GM23248 (cell line): ENCODE results near the gene BFSP1. TPM values are rescaled to one million over a fixed set of nuclear protein-coding genes. Genes with fewer than 3 reads are reported as not detected.

Experiments used
- DNase-seq: peaks from one replicate; pipeline ENCODE4 v3.0.0-alpha.2; 2015
- H2AFZ ChIP-seq: fragments of 200-600 bp; sonication (generic); 2 replicates; pipeline ENCODE4 v1.6.1; 2016; ENCODE audit warnings: antibody characterized with exemption
- H3F3A ChIP-seq: fragments of 200-600 bp; sonication (generic); 2 replicates; pipeline ENCODE4 v1.6.1; 2016; ENCODE audit warnings: mild to moderate bottlenecking, antibody characterized with exemption, mixed run types; ENCODE audit not compliant: insufficient read depth
- H3K27ac ChIP-seq: fragments of 200-600 bp; sonication (generic); 2 replicates; pipeline ENCODE4 v1.5.1; 2016; ENCODE audit warnings: mild to moderate bottlenecking
- H3K27me3 ChIP-seq: fragments of 200-600 bp; sonication (generic); replicated peaks from 2 replicates; pipeline ENCODE4 v1.6.1; 2016; ENCODE audit warnings: mild to moderate bottlenecking; ENCODE audit not compliant: insufficient read depth
- H3K36me3 ChIP-seq: fragments of 200-600 bp; sonication (generic); 2 replicates; pipeline ENCODE4 v1.6.1; 2016; ENCODE audit warnings: low read depth, mild to moderate bottlenecking
- H3K4me1 ChIP-seq: fragments of 200-600 bp; sonication (generic); 2 replicates; pipeline ENCODE4 v1.6.1; 2016; ENCODE audit warnings: mild to moderate bottlenecking; ENCODE audit not compliant: insufficient read depth
- H3K4me2 ChIP-seq: fragments of 200-600 bp; sonication (generic); one replicate; pipeline ENCODE4 v1.6.1; 2016; ENCODE audit warnings: mild to moderate bottlenecking; ENCODE audit not compliant: unreplicated experiment
- H3K4me3 ChIP-seq: fragments of 200-600 bp; sonication (generic); 2 replicates; pipeline ENCODE4 v1.5.1; 2016; ENCODE audit warnings: mild to moderate bottlenecking
- H3K79me2 ChIP-seq: fragments of 200-600 bp; sonication (generic); 2 replicates; pipeline ENCODE4 v1.6.1; 2016; ENCODE audit warnings: mild to moderate bottlenecking; ENCODE audit not compliant: insufficient read depth
- H3K9ac ChIP-seq: fragments of 200-600 bp; sonication (generic); 2 replicates; pipeline ENCODE4 v1.6.1; 2016; ENCODE audit warnings: mild to moderate bottlenecking
- H3K9me2 ChIP-seq: fragments of 200-600 bp; sonication (generic); 2 replicates; pipeline ENCODE4 v1.6.1; 2016; ENCODE audit warnings: mixed run types, mild to moderate bottlenecking, moderate library complexity; ENCODE audit not compliant: insufficient read depth
- H3K9me3 ChIP-seq: fragments of 200-600 bp; sonication (generic); one replicate; pipeline ENCODE4 v1.6.1; 2017; ENCODE audit warnings: low read depth
- H4K20me1 ChIP-seq: fragments of 200-600 bp; sonication (generic); 2 replicates; pipeline ENCODE4 v1.6.0; 2016; ENCODE audit not compliant: insufficient read depth
- EZH2 ChIP-seq: fragments of 200-600 bp; sonication (generic); IDR thresholded peaks from 2 replicates; pipeline ENCODE4 v1.6.1; 2018; ENCODE audit warnings: antibody characterized with exemption, mild to moderate bottlenecking; ENCODE audit not compliant: insufficient read depth, poor library complexity, severe bottlenecking
- EZH2phosphoT487 ChIP-seq: fragments of 200-600 bp; sonication (generic); IDR thresholded peaks from 2 replicates; pipeline ENCODE4 v1.6.1; 2018; ENCODE audit warnings: antibody characterized with exemption, moderate library complexity, mild to moderate bottlenecking, low read depth; ENCODE audit not compliant: insufficient read depth
- WGBS, 2 experiments: methylation state at CpG; one replicate each; pipeline ENCODE4 v1.1.6; 2015 to 2017; ENCODE audit warnings: low lambda C conversion rate in 2 of 2, low coverage in 1 of 2; ENCODE audit errors: missing lambda C conversion rate in 2 of 2; 5-methylcytosine and 5-hydroxymethylcytosine counted together
- in situ Hi-C: fragments of 300-500 bp; cut with MboI; formaldehyde crosslinking; loops from 2 replicates; pipeline ENCODE4 v1.15.0; 2020
- polyA plus RNA-seq: library from polyadenylated mRNA; unstranded; fragments of >200 nt; fragmentation: Nextera tagmentation; extraction: Ambion mirVana; gene quantifications from 2 replicates; pipeline ENCODE4 v1.2.1, GENCODE V29; 2016
- total RNA-seq: library from RNA; depleted of rRNA; stranded (reverse); fragments of >200 nt; shearing (Covaris generic); gene quantifications from 2 replicates; pipeline ENCODE4 v1.2.3, GENCODE V29; 2014

BFSP1 gene
- total and polyA plus RNA-seq, 2 experiments from 2014 or later: 0.28 to 0.32 TPM

- H3K4me1 ChIP-seq: peaks cover 11% of the 10 kb centered on the region
- H3K9me3 ChIP-seq: no peaks in the 10 kb centered on the region
- DNase-seq: peak; percentile 77
- H3K27me3 ChIP-seq: no peaks in the 10 kb centered on the region; the same call in 1 of the 2 replicates
- H3F3A ChIP-seq: peaks cover 12% of the 10 kb centered on the region; the same call in 1 of the 2 replicates
- in situ Hi-C loops: no loop called here
- peak overlapping the region; percentile 19; the same call in 1 of the 2 replicates for H3K27ac ChIP-seq
- WGBS, 2 experiments: 22 to 31% methylated on average over 11 of the region's 11 CpGs
- peak overlapping the region; percentile 51 for H3K4me2 ChIP-seq
- no peaks in the 10 kb centered on the region for H3K9me2 ChIP-seq
- H3K9ac ChIP-seq: 0 out of 2 replicates have a peak overlapping the region, but pooled peaks have one; percentile 25
- H4K20me1 ChIP-seq: no peaks in the 10 kb centered on the region
- TF ChIP-seq EZH2 (no peak), EZH2phosphoT487 (no peak)
- no peaks in the 10 kb centered on the region for H3K36me3 ChIP-seq
- H3K4me3 ChIP-seq: no peak overlapping the region
- 0 out of 2 replicates have a peak overlapping the region, but pooled peaks have one; percentile 61 for H2AFZ ChIP-seq
- H3K79me2 ChIP-seq: no peaks in the 10 kb centered on the region
These were observed 33.2 kb downstream of the BFSP1 start for GRCh38 chr20:17497821-17498580.

- no peak for TF ChIP-seq EZH2phosphoT487
- no peak for TF ChIP-seq EZH2
- Histone ChIP-seq H4K20me1 (no peaks in the 10 kb centered on the region), H2AFZ (no peak overlapping the region), H3F3A (peaks cover 12% of the 10 kb centered on the region; the same call in 1 of the 2 replicates), H3K27me3 (no peaks in the 10 kb centered on the region; the same call in 1 of the 2 replicates), H3K79me2 (no peaks in the 10 kb centered on the region), H3K4me1 (peaks cover 11% of the 10 kb centered on the region), H3K4me3 (no peak overlapping the region), H3K27ac (no peak overlapping the region), H3K36me3 (no peaks in the 10 kb centered on the region), H3K4me2 (no peak overlapping the region), H3K9me2 (no peaks in the 10 kb centered on the region), H3K9ac (no peak overlapping the region), H3K9me3 (no peaks in the 10 kb centered on the region)
- in situ Hi-C loops: no loop called here
- no peak for DNase-seq
- WGBS, 2 experiments: 66 to 68% methylated on average over 9 of the region's 9 CpGs
These were observed 35.4 kb downstream of the BFSP1 start for GRCh38 chr20:17495826-17496225.

DNA sequence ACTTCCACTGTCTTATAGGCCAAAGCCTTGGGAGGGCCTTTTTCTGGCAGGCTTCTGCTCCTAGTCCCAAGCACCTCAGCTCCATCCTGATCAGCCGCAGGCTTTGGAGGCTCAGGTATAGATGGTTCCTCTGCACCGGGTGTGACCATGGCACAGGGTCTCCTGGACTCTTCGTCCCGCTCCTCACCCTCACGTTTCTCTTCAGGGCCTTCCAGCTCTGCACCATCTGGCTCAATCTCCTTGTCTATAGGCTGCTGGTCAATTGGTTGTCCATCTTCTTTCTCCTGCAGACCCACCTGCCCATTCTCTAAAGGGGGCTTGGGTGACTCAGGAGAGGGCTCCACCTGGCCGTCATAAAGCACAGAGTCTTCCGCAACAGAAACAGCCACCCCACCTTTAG, 37.0 kb downstream of the BFSP1 start:
- no peaks in the 10 kb centered on the region for H4K20me1 ChIP-seq
- peaks cover 12% of the 10 kb centered on the region; the same call in 1 of the 2 replicates for H3F3A ChIP-seq
- WGBS, 2 experiments: 82 to 84% methylated on average over 7 of the region's 7 CpGs
- H3K4me1 ChIP-seq: peaks cover 10% of the 10 kb centered on the region
- no peaks in the 10 kb centered on the region for H3K9me3 ChIP-seq
- H3K4me2 ChIP-seq: no peak overlapping the region
- no peaks in the 10 kb centered on the region for H3K9me2 ChIP-seq
- no peak for TF ChIP-seq EZH2
- no peak for TF ChIP-seq EZH2phosphoT487
- no peaks in the 10 kb centered on the region for H3K79me2 ChIP-seq
- no peaks in the 10 kb centered on the region for H3K36me3 ChIP-seq
- in situ Hi-C loops: no loop called here
- no peak overlapping the region for H3K4me3 ChIP-seq
- H3K27ac ChIP-seq: no peak overlapping the region
- H3K27me3 ChIP-seq: peaks cover 5% of the 10 kb centered on the region
- DNase-seq: no peak
- H2AFZ ChIP-seq: no peak overlapping the region
- no peak overlapping the region for H3K9ac ChIP-seq

DNA sequence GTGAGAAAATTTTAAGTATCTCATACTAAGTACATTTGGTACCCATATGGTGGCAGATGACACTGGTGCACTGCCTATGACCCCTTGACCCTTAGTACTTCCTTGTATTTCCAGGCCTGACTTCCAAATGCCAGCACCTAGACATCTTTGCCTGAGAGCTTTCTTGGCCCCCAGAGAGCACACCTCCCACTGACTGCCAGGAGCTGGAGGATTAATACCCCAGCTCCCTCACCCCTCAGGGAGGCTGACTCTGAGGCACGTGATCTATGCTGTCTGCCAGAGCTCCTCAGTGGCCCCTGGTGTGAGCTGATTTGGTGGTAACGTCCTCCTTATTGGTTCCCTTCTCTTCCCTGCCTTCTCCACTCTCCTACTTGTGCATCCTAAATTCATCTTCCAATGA, 38.0 kb downstream of the BFSP1 start:
- Histone ChIP-seq H3K27ac (no peak overlapping the region), H3K4me1 (peaks cover 4% of the 10 kb centered on the region; the same call in 1 of the 2 replicates), H4K20me1 (no peaks in the 10 kb centered on the region), H3K79me2 (no peaks in the 10 kb centered on the region), H3K27me3 (peaks cover 5% of the 10 kb centered on the region), H3K9ac (no peak overlapping the region), H3K36me3 (no peaks in the 10 kb centered on the region), H3K9me3 (no peaks in the 10 kb centered on the region), H3K4me3 (no peak overlapping the region), H2AFZ (no peak overlapping the region), H3F3A (0 out of 2 replicates have a peak, but pooled peaks cover 4% of the 10 kb centered on the region), H3K4me2 (no peak overlapping the region), H3K9me2 (no peaks in the 10 kb centered on the region)
- in situ Hi-C loops: no loop called here
- 16 to 25% methylated on average over 2 of the region's 2 CpGs for WGBS, 2 experiments
- no peak for DNase-seq
- no peak for TF ChIP-seq EZH2
- no peak for TF ChIP-seq EZH2phosphoT487
